ENCODE results near the gene C13orf42.

C13orf42 gene

DNA sequence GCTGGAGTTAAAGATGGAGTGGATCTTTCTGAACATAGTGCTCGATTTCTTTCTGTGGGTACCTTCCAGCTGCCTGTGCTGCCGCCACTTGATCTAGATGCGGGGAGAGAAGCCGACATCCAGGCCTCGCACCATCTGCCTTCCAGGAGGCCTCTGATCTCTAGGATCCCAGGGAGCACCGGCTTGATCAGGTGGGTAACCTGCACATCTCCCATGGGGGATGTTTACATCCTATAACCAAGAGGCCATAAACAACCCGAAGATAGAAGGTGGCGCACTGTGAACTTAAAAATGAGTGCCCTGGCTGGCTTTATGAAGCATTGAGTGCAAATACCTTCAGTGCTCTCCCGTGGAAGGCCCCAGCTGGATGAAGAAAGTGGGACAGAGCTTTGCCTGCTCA, at the start of gene C13orf42:
C13orf42 (minus strand) TSS at position 101 of the 400 bp plus-strand sequence; CDS start at position 36, 65 bp downstream.
- no peak for DNase-seq

DNA sequence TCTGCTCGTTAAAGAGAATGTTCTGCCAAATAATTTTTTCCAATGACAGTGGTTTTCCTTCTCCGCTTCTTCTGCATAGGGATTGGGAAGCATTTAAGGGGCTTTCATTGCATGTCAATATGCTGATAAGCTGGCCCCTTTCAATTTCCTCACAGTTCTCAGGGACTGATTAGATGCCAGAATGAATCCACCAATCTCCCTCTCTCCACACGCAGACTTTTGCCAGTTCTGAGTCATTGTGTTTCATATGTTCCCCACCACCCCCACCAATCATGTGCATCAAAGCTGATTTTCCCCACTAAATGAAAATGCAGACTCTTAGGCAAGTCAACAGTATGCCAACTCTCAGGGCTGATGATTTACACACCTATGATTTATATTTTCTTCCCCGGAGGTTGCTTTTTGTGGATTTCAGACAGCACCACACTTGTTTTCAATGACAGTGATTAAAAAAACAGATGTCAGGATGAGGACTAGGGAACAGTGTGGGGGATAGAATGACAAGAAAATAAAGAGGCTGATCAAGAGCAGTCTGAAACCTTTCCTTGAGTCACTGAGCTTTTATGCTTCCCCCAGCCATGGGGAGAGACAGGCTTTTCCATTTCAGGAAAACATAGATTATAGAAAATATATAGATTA, 47.9 kb upstream of the C13orf42 start:
- DNase-seq: no peak

DNA sequence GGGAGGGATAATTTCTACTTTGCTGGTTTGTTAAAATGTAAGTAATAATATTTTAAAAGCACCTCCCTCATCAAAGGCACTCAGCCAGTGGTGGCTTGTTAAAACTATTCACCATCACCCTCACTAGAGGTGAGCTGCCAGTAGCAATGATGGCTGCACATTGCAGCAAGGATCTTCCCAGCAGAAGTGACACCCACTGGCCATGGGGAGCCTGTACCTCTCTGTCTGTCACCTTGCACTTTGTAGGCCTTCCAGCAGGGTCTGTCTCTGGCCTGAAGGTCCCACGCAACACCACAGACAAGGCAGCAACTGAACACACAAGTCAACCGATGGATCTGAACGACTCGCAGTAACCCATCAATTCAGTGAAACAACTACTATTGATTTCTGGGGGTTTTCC, 47.3 kb upstream of the C13orf42 start:
- no peak for DNase-seq

DNA sequence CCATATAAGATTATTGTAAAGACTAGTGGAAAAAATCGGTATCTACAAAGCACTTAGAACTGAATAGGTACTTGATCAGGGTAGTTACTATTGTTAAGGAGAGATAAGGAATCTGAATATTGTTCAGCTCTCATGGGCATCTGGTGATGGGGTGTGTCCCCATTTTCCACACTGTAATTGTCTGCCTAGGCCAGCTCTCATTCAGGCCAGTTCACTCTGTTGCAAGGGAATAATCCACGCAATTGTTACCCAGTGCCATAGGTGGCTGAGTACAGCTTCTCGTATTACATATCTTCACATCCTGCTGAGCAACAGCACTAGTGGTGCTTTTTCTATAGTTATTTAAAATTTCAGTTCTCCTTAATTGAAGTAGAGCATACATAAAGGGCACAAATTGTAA, 45.6 kb upstream of the C13orf42 start:
- DNase-seq: no peak

DNA sequence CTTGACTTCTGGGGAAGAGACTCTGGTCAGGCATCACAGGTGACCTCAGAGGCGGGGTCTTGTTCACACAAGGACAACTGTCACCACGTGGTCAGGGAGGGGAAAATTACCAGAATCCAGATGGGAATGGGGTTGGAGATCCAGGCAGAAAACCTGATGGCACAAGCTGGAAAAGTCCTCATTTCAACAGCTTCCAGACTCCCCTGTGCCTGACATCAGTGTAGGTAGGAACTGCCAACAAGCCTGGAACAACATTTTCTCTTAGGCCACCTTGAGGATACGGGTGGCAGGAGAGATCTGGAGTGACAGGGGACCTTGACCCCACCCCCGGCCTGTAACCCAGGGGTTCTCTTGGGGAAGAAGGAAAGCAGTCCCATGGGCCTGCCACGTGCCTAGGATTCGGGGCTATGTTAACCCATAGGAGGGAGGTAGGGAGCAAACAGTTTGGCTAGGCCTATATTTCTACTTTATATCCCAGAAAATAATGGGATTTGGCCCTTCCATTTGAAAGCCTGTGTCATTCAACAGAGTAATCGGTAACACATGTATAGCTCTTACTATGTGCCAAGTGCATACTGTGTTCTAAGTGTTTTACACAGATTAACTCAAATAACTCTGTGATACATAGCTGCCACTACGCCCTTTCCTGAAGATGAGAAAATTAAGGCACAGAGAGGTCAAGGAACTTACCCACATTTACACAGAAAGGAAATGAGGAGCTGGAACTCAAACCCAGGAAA, 44.9 kb upstream of the C13orf42 start:
- no peak for DNase-seq

DNA sequence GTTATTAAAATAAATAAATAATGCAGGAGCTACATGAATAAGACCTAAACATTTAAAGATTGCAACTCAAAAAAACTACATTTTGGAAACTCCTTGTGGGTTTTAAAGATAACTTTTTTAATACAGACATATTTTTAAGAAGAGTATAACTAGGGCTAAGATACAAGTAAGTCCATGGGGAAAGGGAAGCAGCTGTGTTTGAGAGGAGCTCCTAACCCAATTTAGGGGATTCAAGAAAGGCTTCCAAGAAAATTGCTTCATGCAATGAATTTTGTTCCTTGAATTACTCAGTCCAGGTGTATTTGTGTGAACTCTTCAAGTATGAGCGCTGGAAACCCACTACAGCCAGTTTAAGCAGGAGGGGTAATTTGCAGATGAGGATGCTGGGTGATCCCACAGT, 44.1 kb upstream of the C13orf42 start:
- no peak for DNase-seq

GRCh38 chr13:51154029-51154555, 43.0 kb upstream of the C13orf42 start:
- no peak for DNase-seq

- no peak for DNase-seq
Observed at GRCh38 chr13:51153527-51153926, 42.5 kb upstream of the C13orf42 start.

- DNase-seq: peak; percentile 5
Observed at GRCh38 chr13:51152701-51153100, 41.6 kb upstream of the C13orf42 start.

DNA sequence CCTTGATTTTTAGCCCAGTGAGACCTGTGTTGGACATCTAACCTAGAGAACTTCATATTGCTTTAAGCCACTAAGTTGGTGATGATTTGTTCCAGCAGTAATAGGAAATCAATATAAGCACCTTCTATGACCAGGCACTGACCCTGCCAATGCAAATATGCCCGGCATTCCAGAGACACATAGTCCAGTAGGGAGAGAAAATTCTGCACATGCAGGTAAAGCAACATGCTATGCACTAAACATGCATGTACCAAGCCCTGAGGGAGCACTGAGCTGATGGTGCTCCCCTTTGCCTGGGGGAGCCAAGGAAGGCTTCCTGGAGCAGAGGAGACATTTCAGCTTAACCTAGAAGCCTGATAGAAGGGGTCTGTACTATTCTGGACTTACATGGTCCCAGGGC, 40.4 kb upstream of the C13orf42 start:
- no peak for DNase-seq

- DNase-seq: no peak
Observed at GRCh38 chr13:51148952-51149573, 38.0 kb upstream of the C13orf42 start.

DNA sequence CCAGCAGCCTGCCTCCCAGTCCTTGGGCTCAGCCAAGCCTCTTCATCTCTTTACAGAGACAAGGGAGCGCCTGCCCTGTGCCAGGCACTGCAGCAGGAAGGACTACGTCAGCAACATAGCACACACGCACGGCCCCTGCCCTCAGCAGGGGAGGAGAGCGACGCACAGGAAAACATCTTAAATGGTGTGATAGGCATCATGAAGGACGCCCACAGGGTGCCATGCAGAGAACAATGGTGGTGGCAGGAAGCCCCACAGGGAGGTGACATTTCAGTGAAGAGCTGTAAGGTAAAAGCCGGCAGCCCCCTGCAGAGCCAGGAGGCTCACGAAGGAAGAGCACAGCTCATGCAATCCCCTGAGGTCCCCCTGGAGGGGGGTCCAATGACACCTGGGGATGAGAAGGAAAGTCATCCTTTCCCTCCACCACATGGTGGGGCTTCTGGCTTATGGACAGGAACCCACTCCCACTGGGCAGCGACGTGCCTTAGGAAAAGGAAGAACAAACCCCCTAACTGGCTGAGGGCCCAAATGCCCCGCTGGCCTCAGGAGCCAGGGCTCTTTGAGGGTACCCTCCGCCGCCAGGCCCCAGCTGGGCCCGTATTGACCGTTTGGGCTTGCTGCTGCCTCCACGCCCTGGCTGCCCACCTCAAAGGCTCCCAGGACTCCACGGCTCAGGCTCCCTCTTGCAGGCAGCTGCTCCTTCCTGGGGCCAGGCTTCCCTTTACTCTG, 37.3 kb upstream of the C13orf42 start:
- DNase-seq: no peak

DNA sequence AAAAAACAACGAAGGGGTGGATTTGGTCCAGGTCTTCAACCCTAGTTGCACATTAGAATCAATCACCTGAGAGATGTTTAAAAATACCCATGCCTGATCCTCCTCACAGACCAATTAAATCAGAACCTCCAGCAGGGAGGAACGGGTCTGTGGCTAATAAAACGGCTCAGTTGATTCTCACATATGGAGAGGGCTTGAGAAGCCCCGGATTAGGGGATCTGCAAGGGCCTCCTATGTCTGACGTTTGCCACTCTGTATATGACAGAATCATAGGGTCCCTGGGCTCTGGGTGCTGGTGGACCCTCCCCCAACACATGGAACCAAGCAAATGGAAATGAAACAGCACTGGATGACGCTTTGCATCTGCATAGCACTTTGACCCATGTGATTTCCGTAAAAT, 36.7 kb upstream of the C13orf42 start:
- no peak for DNase-seq

- no peak for DNase-seq
Observed at GRCh38 chr13:51146667-51147066, 35.6 kb upstream of the C13orf42 start.

DNA sequence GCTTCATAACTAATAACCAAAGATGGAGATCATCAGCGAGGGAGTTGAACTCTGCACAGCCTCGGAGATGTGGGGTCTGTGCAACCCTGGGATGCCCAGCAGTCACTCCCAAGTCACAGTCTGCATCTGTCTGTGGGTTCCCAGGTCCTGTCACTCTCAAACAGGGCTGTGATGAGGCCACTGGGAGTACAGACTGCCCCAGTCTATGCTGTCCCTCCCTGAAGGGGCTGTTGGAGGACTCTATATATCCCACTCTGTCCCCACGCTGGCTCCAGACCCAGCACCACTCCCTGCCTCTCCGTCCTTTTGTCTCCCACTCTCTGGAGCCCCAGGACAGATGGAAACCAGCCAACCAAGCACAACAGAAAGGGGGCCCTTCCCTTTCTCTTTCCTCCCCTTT, 26.2 kb upstream of the C13orf42 start:
- DNase-seq: no peak

GRCh38 chr13:51136276-51136980, 25.4 kb upstream of the C13orf42 start:
- no peak for DNase-seq

DNA sequence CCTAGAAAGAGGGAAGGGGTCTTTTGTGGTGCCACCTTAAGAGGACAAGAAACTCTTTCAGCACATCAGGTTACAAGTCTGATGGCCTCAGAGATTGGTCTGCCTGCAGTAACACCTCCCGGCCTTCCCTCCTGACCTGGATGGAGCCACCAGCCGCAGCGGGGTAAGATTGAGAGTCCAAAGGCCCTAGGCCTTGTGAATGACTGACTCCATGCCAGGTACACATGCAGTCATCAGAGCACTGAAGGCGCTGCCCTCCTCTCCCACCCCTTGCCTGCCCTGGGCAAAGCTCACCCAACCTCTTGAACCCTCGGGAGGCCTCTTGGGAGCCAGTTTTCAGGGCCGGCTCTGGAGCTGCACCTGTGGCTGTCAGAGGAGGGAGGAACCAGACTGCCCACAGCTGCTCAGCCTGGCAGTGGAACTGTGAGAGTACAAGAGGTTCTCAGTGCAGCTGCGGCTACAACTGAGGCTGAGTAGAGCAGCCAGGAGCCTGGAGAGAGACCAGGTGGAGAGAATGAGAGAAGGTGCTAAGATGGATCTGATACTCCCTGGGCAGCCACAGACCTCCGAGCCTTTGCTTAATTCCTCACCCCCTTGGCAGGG, 23.8 kb upstream of the C13orf42 start:
- no peak for DNase-seq

DNA sequence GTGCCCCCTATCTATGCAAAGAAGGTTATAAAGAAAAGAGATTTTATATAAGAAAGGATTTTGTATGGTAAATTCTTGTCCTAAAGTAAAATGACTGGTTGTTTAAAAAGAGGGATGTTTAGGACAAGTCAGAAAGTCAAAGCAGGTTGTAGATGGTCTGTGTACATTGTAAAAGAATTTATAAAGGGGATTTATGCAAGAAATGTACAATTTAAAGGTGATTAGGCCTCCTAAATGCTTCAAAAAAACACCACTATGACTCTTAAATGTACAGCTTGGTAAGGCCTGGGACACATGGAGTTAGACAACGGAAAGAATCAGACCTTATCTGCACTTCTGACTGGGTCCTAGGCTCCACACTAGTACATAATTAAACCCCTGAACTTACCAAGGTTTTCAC, 19.3 kb upstream of the C13orf42 start:
- DNase-seq: no peak

- DNase-seq: peak; percentile 49
Observed at GRCh38 chr13:51125495-51126226, 14.6 kb upstream of the C13orf42 start.

- no peak for DNase-seq
Observed at GRCh38 chr13:51122868-51123566, 11.9 kb upstream of the C13orf42 start.

DNA sequence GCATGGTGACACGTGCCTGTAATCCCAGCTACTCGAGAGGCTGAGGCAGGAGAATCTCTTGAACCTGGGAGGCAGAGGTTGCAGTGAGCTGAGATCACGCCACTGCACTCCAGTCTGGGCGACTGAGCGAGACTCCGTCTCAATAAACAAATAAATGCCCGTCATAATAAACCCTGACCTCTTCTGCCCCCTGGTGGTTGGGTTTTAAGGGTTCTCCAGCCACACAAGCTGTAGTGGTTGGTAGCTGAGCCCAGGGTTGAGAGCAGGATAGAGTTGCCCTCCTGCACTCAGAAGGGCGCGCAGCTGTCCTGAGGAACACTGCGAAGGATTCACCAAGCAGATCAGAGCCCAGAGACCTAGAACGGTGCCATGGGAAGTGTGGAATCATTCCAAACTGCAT, 9.8 kb upstream of the C13orf42 start:
- DNase-seq: peak; percentile 32

Measured in MV-4-11 (cell line).